ENCODE measurements around the gene RNF111. TPM values are rescaled to one million over a fixed set of nuclear protein-coding genes. Genes with fewer than 3 reads are reported as not detected.

The RNF111 gene
- total and polyA plus RNA-seq, 10 of the 15 experiments (the other 5 are each of a cell fraction or from before 2014, with no cell fraction given): 8.6 to 34.7 (median 15.7) TPM

DNA sequence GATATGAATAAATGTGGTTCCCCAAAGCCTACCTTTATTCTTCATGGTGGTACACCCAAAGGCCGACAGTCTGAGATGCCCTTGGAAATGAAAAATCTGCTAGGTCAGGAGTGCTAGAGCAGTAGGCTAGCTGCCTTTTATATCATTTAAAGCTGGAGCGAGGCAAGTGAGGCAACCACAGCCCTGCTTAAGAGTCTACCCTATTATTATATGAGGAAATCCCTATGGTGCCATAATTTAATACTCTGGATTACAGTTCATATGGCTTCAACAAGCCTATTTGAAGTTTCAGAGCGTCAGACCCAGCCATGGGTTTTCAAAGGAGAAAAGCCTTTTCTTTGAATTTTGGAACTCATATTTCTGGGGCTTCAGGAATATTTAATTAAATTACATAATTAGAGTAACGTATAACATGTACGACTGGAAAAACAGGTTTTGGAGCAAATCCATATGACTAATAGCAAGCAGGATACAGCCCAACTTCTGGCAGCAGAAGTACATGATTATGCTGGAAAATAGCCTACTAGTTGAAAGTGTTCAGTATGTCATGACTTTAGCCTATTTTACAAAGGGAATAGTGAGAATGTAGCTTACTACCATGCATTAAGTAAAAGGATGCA is 36.0 kb upstream of the RNF111 start:
- ChIA-PET POLR2A (no interaction called here), SMC1A (ENCODE audit: uncharacterized antibody, unreplicated experiment) (interaction anchor here (0.7 to 1.6 kb wide), 4 partner anchors 8 to 581 kb away, joined by 3 to 4 read pairs (median 4); no protein-coding TSS in a partner anchor), RAD21 (ENCODE audit: unreplicated experiment) (interaction anchor here (0.6 kb wide), 1 partner anchor 549 kb away, joined by 3 read pairs; no protein-coding TSS in a partner anchor), CTCF (interaction anchor here (0.7 to 7.7 kb wide), 5 partner anchors 187 to 1252 kb away, joined by 3 to 51 read pairs (median 4); no protein-coding TSS in a partner anchor)
- Histone ChIP-seq H2AFZ (ENCODE audit: control insufficient read depth, low read depth, low read length) (no peak overlapping the region), H3K4me1 (ENCODE audit: control insufficient read depth, insufficient read depth, low read length) (peaks cover 3% of the 10 kb centered on the region; the same call in 1 of the 2 replicates), H3K9ac (ENCODE audit: control insufficient read depth, insufficient read depth, low read length) (no peak overlapping the region), H3K4me2 (ENCODE audit: control insufficient read depth, insufficient read depth) (no peak overlapping the region), H3K36me3 (ENCODE audit: control insufficient read depth in 2 of 2, insufficient read depth in 2 of 2, low read length in 1 of 2) (no peaks in the 10 kb centered on the region), H3K79me2 (ENCODE audit: control insufficient read depth, insufficient read depth, low read length) (no peaks in the 10 kb centered on the region), H3K27me3 (replicated peaks in 1 of 2; ENCODE audit: control insufficient read depth in 2 of 2, insufficient read depth in 2 of 2, low read length in 1 of 2) (no peaks in the 10 kb centered on the region), H3K9me3 (replicated peaks; ENCODE audit: control insufficient read depth, insufficient read depth, low read length) (no peaks in the 10 kb centered on the region), H4K20me1 (ENCODE audit: control insufficient read depth, insufficient read depth) (no peaks in the 10 kb centered on the region), H3K4me3 (no peak overlapping the region), H3K27ac (ENCODE audit: control insufficient read depth, insufficient read depth) (no peak overlapping the region)
- 88% methylated on average over 5 of the region's 5 CpGs for WGBS (ENCODE audit: insufficient coverage, insufficient replicate concordance, low lambda C conversion rate, missing lambda C conversion rate)
- in situ Hi-C loops (cut with MboI): no loop called here
- DNase-seq (ENCODE audit: low read depth, low spot score) (no peak), FAIRE-seq (no peak), ATAC-seq (no peak)
- BruUV-seq (replicated peaks): no TSS peak
- intact Hi-C loops (cut with micrococcal nuclease; ENCODE audit: unreplicated experiment): loop anchor here (10.0 kb wide), 1 partner anchor 727 kb away; no protein-coding TSS in a partner anchor
- no peak for TF ChIP-seq KDM1A (IDR thresholded peaks at IDR 0.05; ENCODE audit: borderline replicate concordance)
- TF ChIP-seq, protein P1, sequence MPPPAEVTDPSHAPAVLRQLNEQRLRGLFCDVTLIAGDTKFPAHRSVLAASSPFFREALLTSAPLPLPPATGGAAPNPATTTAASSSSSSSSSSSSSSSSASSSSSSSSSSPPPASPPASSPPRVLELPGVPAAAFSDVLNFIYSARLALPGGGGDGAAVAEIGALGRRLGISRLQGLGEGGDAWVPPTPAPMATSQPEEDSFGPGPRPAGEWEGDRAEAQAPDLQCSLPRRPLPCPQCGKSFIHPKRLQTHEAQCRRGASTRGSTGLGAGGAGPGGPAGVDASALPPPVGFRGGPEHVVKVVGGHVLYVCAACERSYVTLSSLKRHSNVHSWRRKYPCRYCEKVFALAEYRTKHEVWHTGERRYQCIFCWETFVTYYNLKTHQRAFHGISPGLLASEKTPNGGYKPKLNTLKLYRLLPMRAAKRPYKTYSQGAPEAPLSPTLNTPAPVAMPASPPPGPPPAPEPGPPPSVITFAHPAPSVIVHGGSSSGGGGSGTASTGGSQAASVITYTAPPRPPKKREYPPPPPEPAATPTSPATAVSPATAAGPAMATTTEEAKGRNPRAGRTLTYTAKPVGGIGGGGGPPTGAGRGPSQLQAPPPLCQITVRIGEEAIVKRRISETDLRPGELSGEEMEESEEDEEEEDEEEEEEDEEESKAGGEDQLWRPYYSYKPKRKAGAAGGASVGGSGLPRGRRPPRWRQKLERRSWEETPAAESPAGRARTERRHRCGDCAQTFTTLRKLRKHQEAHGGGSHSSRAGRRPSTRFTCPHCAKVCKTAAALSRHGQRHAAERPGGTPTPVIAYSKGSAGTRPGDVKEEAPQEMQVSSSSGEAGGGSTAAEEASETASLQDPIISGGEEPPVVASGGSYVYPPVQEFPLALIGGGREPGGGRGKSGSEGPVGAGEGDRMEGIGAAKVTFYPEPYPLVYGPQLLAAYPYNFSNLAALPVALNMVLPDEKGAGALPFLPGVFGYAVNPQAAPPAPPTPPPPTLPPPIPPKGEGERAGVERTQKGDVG (CRISPR knock-in tag; IDR thresholded peaks at IDR 0.05): no peak
- TF ChIP-seq, protein P2, sequence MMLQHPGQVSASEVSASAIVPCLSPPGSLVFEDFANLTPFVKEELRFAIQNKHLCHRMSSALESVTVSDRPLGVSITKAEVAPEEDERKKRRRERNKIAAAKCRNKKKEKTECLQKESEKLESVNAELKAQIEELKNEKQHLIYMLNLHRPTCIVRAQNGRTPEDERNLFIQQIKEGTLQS (IDR thresholded peaks at IDR 0.05; ENCODE audit: borderline replicate concordance, extremely low read depth, low read depth, low read length): no peak
- no peak for TF ChIP-seq MEF2A (IDR thresholded peaks at IDR 0.05; ENCODE audit: insufficient read depth, low read depth, low read length)
- TF ChIP-seq SIN3A (IDR thresholded peaks at IDR 0.05; ENCODE audit: low read depth, low read length): no peak
- TF ChIP-seq, protein P3, sequence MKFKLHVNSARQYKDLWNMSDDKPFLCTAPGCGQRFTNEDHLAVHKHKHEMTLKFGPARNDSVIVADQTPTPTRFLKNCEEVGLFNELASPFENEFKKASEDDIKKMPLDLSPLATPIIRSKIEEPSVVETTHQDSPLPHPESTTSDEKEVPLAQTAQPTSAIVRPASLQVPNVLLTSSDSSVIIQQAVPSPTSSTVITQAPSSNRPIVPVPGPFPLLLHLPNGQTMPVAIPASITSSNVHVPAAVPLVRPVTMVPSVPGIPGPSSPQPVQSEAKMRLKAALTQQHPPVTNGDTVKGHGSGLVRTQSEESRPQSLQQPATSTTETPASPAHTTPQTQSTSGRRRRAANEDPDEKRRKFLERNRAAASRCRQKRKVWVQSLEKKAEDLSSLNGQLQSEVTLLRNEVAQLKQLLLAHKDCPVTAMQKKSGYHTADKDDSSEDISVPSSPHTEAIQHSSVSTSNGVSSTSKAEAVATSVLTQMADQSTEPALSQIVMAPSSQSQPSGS (IDR thresholded peaks at IDR 0.05; ENCODE audit: low read length): no peak
- TF ChIP-seq CBX5 (IDR thresholded peaks at IDR 0.05; ENCODE audit: low read depth): no peak
- no peak for TF ChIP-seq FOXK2 (IDR thresholded peaks at IDR 0.05)
- TF ChIP-seq SUZ12 (IDR thresholded peaks at IDR 0.05; ENCODE audit: unreplicated experiment): no peak
- no peak for TF ChIP-seq ZBTB40 (IDR thresholded peaks at IDR 0.05; ENCODE audit: borderline replicate concordance)
- TF ChIP-seq BACH1 (IDR thresholded peaks at IDR 0.05; ENCODE audit: borderline replicate concordance): no peak
- TF ChIP-seq IRF3 (IDR thresholded peaks at IDR 0.05): no peak

All from GM12878 (cell line).